GM12878 (cell line): ENCODE measurements around the gene AAMP. TPM values are rescaled to one million over a fixed set of nuclear protein-coding genes. Genes with fewer than 3 reads are reported as not detected.

ENCODE experiments used
- ATAC-seq: fragments of 200-7000 bp; cut with Tn5 transposase; 3 replicates; pipeline ENCODE4 v1.9.1; 2020; ENCODE audit warnings: mild to moderate bottlenecking, moderate library complexity
- BruUV-seq: library from RNA; stranded (reverse); fragments of 400-500 nt; replicated peaks from 2 replicates; lab custom pipeline; 2021; lab: Mats Ljungman, UMichigan
- CTCF ChIA-PET: fragments of 300-600 bp; sonication (Branson Sonifier 250); formaldehyde crosslinking; extraction: SDS; loops from one replicate; lab custom pipeline; 2021; ENCODE audit warnings: inconsistent platforms; lab: Yijun Ruan, JAX
- POLR2A ChIA-PET: fragments of 350-600 bp; formaldehyde crosslinking; extraction: SDS; loops from one replicate; lab custom pipeline; 2021; ENCODE audit warnings: inconsistent platforms; lab: Charles Lee
- RAD21 ChIA-PET: fragments of 300-600 bp; sonication (Branson Sonifier 250); formaldehyde crosslinking; loops from one replicate; lab custom pipeline; 2023; ENCODE audit warnings: antibody characterized with exemption; ENCODE audit not compliant: unreplicated experiment; lab: Charles Lee
- SMC1A ChIA-PET: fragments of 300-600 bp; sonication (Branson Sonifier 250); formaldehyde crosslinking; loops from one replicate; lab custom pipeline; 2023; ENCODE audit not compliant: unreplicated experiment, uncharacterized antibody; lab: Charles Lee
- DNase-seq: peaks from one replicate; pipeline ENCODE4 v3.0.0-alpha.2; 2011; ENCODE audit warnings: low read depth, low spot score
- FAIRE-seq: peaks from 3 replicates; lab custom pipeline; 2011; peaks lifted over from hg19 to GRCh38; lab: Jason Lieb, UNC
- H2AFZ ChIP-seq: 2 replicates; pipeline ENCODE4 v1.6.0; 2011; ENCODE audit warnings: low read depth, low read length, control low read depth; ENCODE audit not compliant: control insufficient read depth
- H3K27ac ChIP-seq: 2 replicates; pipeline ENCODE4 v1.5.1; 2011; ENCODE audit warnings: control low read depth; ENCODE audit not compliant: control insufficient read depth, insufficient read depth
- H3K27me3 ChIP-seq, 2 experiments: replicated peaks in 1 of 2; 2 replicates each; pipeline versions ENCODE4 v1.6.0 to v1.6.1; 2011; ENCODE audit warnings: low read length in 1 of 2; ENCODE audit not compliant: control insufficient read depth in 2 of 2, insufficient read depth in 2 of 2
- H3K36me3 ChIP-seq, 2 experiments: 2 replicates each; pipeline ENCODE4 v1.5.1; 2011; ENCODE audit warnings: low read length in 1 of 2; ENCODE audit not compliant: control insufficient read depth in 2 of 2, insufficient read depth in 2 of 2
- H3K4me1 ChIP-seq: 2 replicates; pipeline ENCODE4 v1.6.1; 2011; ENCODE audit warnings: mild to moderate bottlenecking, low read length, moderate library complexity, mixed read lengths; ENCODE audit not compliant: control insufficient read depth, insufficient read depth
- H3K4me2 ChIP-seq: 2 replicates; pipeline ENCODE4 v1.6.0; 2011; ENCODE audit warnings: control low read depth; ENCODE audit not compliant: control insufficient read depth, insufficient read depth
- H3K4me3 ChIP-seq: fragments of 200-600 bp; sonication (generic); 2 replicates; pipeline ENCODE4 v1.5.1; 2016
- H3K79me2 ChIP-seq: 2 replicates; pipeline ENCODE4 v1.6.0; 2011; ENCODE audit warnings: low read length; ENCODE audit not compliant: control insufficient read depth, insufficient read depth
- H3K9ac ChIP-seq: 2 replicates; pipeline ENCODE4 v1.8.0; 2011; ENCODE audit warnings: low read length, control low read depth, mixed read lengths; ENCODE audit not compliant: control insufficient read depth, insufficient read depth
- H3K9me3 ChIP-seq: replicated peaks from 3 replicates; pipeline ENCODE4 v1.5.1; 2011; ENCODE audit warnings: mild to moderate bottlenecking, low read length; ENCODE audit not compliant: control insufficient read depth, insufficient read depth
- H4K20me1 ChIP-seq: 2 replicates; pipeline ENCODE4 v1.6.0; 2011; ENCODE audit not compliant: control insufficient read depth, insufficient read depth
- BCLAF1 ChIP-seq: fragments of 450-650 bp; IDR thresholded peaks from 2 replicates; pipeline ENCODE4 v1.6.1; 2017; ENCODE audit warnings: antibody characterized with exemption, mild to moderate bottlenecking, moderate library complexity
- CHD4 ChIP-seq: fragments of 200-600 bp; sonication (generic); IDR thresholded peaks from 2 replicates; pipeline ENCODE4 v1.6.1; 2016; ENCODE audit warnings: mild to moderate bottlenecking
- CTCF ChIP-seq, 3 experiments: IDR thresholded peaks in 2 of 3; conservative IDR thresholded peaks in 1 of 3; 2 replicates each; pipeline ENCODE4 v1.5.1; 2011; ENCODE audit warnings: low read depth in 3 of 3, low read length in 3 of 3, mild to moderate bottlenecking in 3 of 3, control low read depth in 2 of 3, moderate library complexity in 2 of 3, inconsistent platforms in 1 of 3, mixed read lengths in 1 of 3; ENCODE audit not compliant: control insufficient read depth in 2 of 3, insufficient read depth in 1 of 3; ENCODE audit errors: extremely low read depth in 1 of 3
- EGR1 ChIP-seq, 2 experiments: IDR thresholded peaks; 1 replicate in 1 of 2; 2 replicates in 1 of 2; pipeline ENCODE4 v1.6.1; 2011 to 2012; ENCODE audit warnings: low read depth in 2 of 2, low read length in 2 of 2, borderline replicate concordance in 1 of 2, mild to moderate bottlenecking in 1 of 2, moderate library complexity in 1 of 2
- HDGF ChIP-seq: fragments of 450-650 bp; IDR thresholded peaks from 2 replicates; pipeline ENCODE4 v1.6.1; 2016; ENCODE audit warnings: antibody characterized with exemption
- NFIC ChIP-seq: IDR thresholded peaks from 2 replicates; pipeline ENCODE4 v1.6.1; 2012; ENCODE audit warnings: low read depth, mild to moderate bottlenecking, inconsistent platforms, low read length, moderate library complexity
- NR2F1 ChIP-seq: fragments of 450-650 bp; conservative IDR thresholded peaks from 2 replicates; pipeline ENCODE4 v1.6.1; 2017; ENCODE audit warnings: mild to moderate bottlenecking
- RUNX3 ChIP-seq: IDR thresholded peaks from 2 replicates; pipeline ENCODE4 v1.6.1; 2012; ENCODE audit warnings: low read length, inconsistent platforms
- ZBTB11 ChIP-seq: fragments of 450-650 bp; formaldehyde crosslinking; IDR thresholded peaks from 2 replicates; pipeline ENCODE4 v1.5.0; 2022; ENCODE audit warnings: mild to moderate bottlenecking, missing genetic modification characterization
- WGBS: methylation state at CpG from one replicate; pipeline ENCODE4 v1.1.6; 2016; ENCODE audit warnings: low lambda C conversion rate; ENCODE audit not compliant: insufficient replicate concordance, insufficient coverage; ENCODE audit errors: missing lambda C conversion rate; 5-methylcytosine and 5-hydroxymethylcytosine counted together
- in situ Hi-C: fragments of 300-500 bp; cut with MboI; formaldehyde crosslinking; loops from 9 replicates; pipeline ENCODE4 v1.14.3; 2018; ENCODE audit warnings: mixed read lengths
- intact Hi-C: fragments of 100-400 bp; cut with micrococcal nuclease; formaldehyde crosslinking; loops from one replicate; pipeline ENCODE4 v1.14.2; 2022; ENCODE audit not compliant: unreplicated experiment
- polyA plus RNA-seq, 11 experiments: library from polyadenylated mRNA; depleted of rRNA in 4 of 11; unstranded in 6 of 11; stranded (reverse) in 5 of 11; fragments of >200 nt; fragmentation: Nextera tagmentation in 4 of 11; fragmentation: Illumina TruSeq in 1 of 11; extraction: Ambion mirVana in 4 of 11; extraction: Trizol in 1 of 11; gene quantifications; 1 replicate in 1 of 11; 2 replicates in 10 of 11; pipeline versions ENCODE4 v1.2.1 to v1.2.3, GENCODE V29; 2011 to 2016; ENCODE audit warnings: inconsistent platforms in 2 of 11, missing spikeins in 2 of 11, low read depth in 1 of 11
- total RNA-seq, 4 experiments: library from RNA; depleted of rRNA in 3 of 4; stranded (reverse); fragments of >200 nt in 3 of 4; fragmentation: Illumina TruSeq in 1 of 4; extraction: Trizol in 1 of 4; gene quantifications; 2 replicates each; pipeline versions ENCODE4 v1.2.1 to v1.2.3, GENCODE V29; 2013 to 2021

Gene AAMP
- total and polyA plus RNA-seq, 10 of the 15 experiments (the other 5 are each of a cell fraction or from before 2014, with no cell fraction given): 4.4 to 140 (median 81.9) TPM

- TF ChIP-seq BCLAF1: no peak
Measured at GRCh38 chr2:218233543-218233942, 36.4 kb downstream of the AAMP start (continued).

GRCh38 chr2:218230882-218231281, 39.1 kb downstream of the AAMP start:
- POLR2A ChIA-PET: interaction anchor here (1.5 to 6.6 kb wide), 2 partner anchors 12 to 40 kb away, joined by 4 to 98 read pairs; partner anchors contain the start of gene ARPC2
- Histone ChIP-seq H4K20me1 (peaks cover 3% of the 10 kb centered on the region; the same call in 1 of the 2 replicates), H3K9ac (no peak overlapping the region), H3K27me3 (no peaks in the 10 kb centered on the region), H3K36me3 (peaks cover 15 to 38% of the 10 kb centered on the region in 2 experiments), H3K79me2 (peaks cover 25% of the 10 kb centered on the region), H2AFZ (no peak overlapping the region), H3K4me1 (peaks cover 26% of the 10 kb centered on the region), H3K27ac (peak overlapping the region; percentile 82), H3K9me3 (no peaks in the 10 kb centered on the region), H3K4me2 (no peak overlapping the region), H3K4me3 (peak overlapping the region; percentile 8; the same call in 1 of the 2 replicates)
- intact Hi-C loops (no loop called here), in situ Hi-C loops (no loop called here)
- 8% methylated on average over 1 of the region's 1 CpG for WGBS
- CTCF ChIA-PET: interaction anchor here (0.8 to 3.6 kb wide), 11 partner anchors 11 to 126 kb away, joined by 3 to 58 read pairs (median 3); partner anchors contain the start of gene CATIP
- DNase-seq (no peak), ATAC-seq (peak; percentile 86), FAIRE-seq (no peak)
- SMC1A ChIA-PET: interaction anchor here (0.6 to 4.0 kb wide), 9 partner anchors 11 to 60 kb away, joined by 3 to 73 read pairs (median 4); partner anchors contain the start of gene ARPC2
- no TSS peak for BruUV-seq
- RAD21 ChIA-PET: interaction anchor here (1.0 to 4.6 kb wide), 4 partner anchors 12 to 43 kb away, joined by 3 to 84 read pairs (median 8); partner anchors contain the start of genes AAMP, ARPC2 and PNKD
- TF ChIP-seq CHD4: no peak
- TF ChIP-seq NFIC: no peak
- TF ChIP-seq NR2F1: peak; percentile 46; the same call in 1 of the 2 replicates
- no peak for TF ChIP-seq ZBTB11
- peak in 2 of 3 experiments; percentile 31 to 39; a peak in 4 of 6 replicates for TF ChIP-seq CTCF (IDR thresholded peaks at IDR 0.05 in 2 of 3, conservative IDR thresholded peaks at IDR 0.05 in 1 of 3; ENCODE audit: control insufficient read depth in 2 of 3, extremely low read depth in 1 of 3, insufficient read depth in 1 of 3, low read depth in 3 of 3, low read length in 3 of 3)
- TF ChIP-seq RUNX3: peak; percentile 9; the same call in 1 of the 2 replicates
- peak in 1 of 2 experiments; percentile 60; a peak in 2 of 3 replicates for TF ChIP-seq EGR1 (IDR thresholded peaks at IDR 0.05; ENCODE audit: borderline replicate concordance in 1 of 2, low read depth in 2 of 2, low read length in 2 of 2)
- peak; percentile 45; the same call in 1 of the 2 replicates for TF ChIP-seq HDGF
